SK-N-SH (cell line): ENCODE results near the gene MAML3. TPM values are rescaled to one million over a fixed set of nuclear protein-coding genes. Genes with fewer than 3 reads are reported as not detected.

ENCODE experiments used
- CTCF ChIA-PET: fragments of 300-600, 350-600 bp; formaldehyde crosslinking; extraction: SDS; loops from one replicate; lab custom pipeline; 2021; lab: Yijun Ruan, JAX
- POLR2A ChIA-PET: fragments of 350-600 bp; sonication (Branson Sonifier 250); formaldehyde crosslinking; extraction: SDS; loops from one replicate; lab custom pipeline; 2020; ENCODE audit warnings: antibody characterized with exemption, inconsistent platforms; lab: Yijun Ruan, JAX
- DNase-seq: peaks from one replicate; pipeline ENCODE4 v3.0.0; 2012
- H2AFZ ChIP-seq: fragments of 200-600 bp; sonication (generic); 2 replicates; pipeline ENCODE4 v1.8.1; 2016; ENCODE audit warnings: antibody characterized with exemption, mild to moderate bottlenecking, low read depth
- H3F3A ChIP-seq: fragments of 200-600 bp; sonication (generic); replicated peaks from 2 replicates; pipeline ENCODE3; 2016; ENCODE audit warnings: antibody characterized with exemption, mild to moderate bottlenecking; ENCODE audit not compliant: insufficient read depth
- H3K27ac ChIP-seq, 2 experiments: fragments of 200-500 bp in 1 of 2; fragments of 200-600 bp in 1 of 2; sonication (Bioruptor generic) in 1 of 2; sonication (generic), shearing (Covaris generic) in 1 of 2; 2 replicates each; pipeline versions ENCODE4 v1.5.1 to v1.6.1; 2014 to 2016; ENCODE audit warnings: low read depth in 2 of 2, inconsistent platforms in 1 of 2, low read length in 1 of 2, mild to moderate bottlenecking in 1 of 2, mixed read lengths in 1 of 2
- H3K27me3 ChIP-seq: fragments of 200-600 bp; sonication (generic), shearing (Covaris generic); 2 replicates; pipeline ENCODE4 v1.6.1; 2016; ENCODE audit warnings: mixed run types; ENCODE audit not compliant: insufficient read depth
- H3K36me3 ChIP-seq, 2 experiments: fragments of 200-500 bp in 1 of 2; fragments of 200-600 bp in 1 of 2; sonication (Bioruptor generic) in 1 of 2; sonication (generic) in 1 of 2; replicated peaks in 1 of 2; 2 replicates each; pipeline versions ENCODE3 to v1.5.1; 2014 to 2016; ENCODE audit warnings: low read length in 1 of 2, mild to moderate bottlenecking in 1 of 2; ENCODE audit not compliant: insufficient read depth in 2 of 2, control insufficient read depth in 1 of 2
- H3K4me1 ChIP-seq, 2 experiments: fragments of 200-500 bp in 1 of 2; fragments of 200-600 bp in 1 of 2; sonication (Bioruptor generic) in 1 of 2; sonication (generic), shearing (Covaris generic) in 1 of 2; 2 replicates each; pipeline versions ENCODE4 v1.5.1 to v1.6.1; 2014 to 2016; ENCODE audit warnings: low read depth in 1 of 2, low read length in 1 of 2, mixed run types in 1 of 2; ENCODE audit not compliant: insufficient read depth in 2 of 2, control insufficient read depth in 1 of 2
- H3K4me2 ChIP-seq: fragments of 200-600 bp; sonication (generic), shearing (Covaris generic); 2 replicates; pipeline ENCODE4 v1.6.1; 2017; ENCODE audit warnings: mixed run types
- H3K4me3 ChIP-seq, 2 experiments: fragments of 200-500 bp in 1 of 2; fragments of 200-600 bp in 1 of 2; sonication (Bioruptor generic) in 1 of 2; sonication (generic), shearing (Covaris generic) in 1 of 2; 2 replicates each; pipeline versions ENCODE4 v1.5.1 to v1.8.1; 2014 to 2016; ENCODE audit warnings: low read depth in 2 of 2, inconsistent platforms in 1 of 2, low read length in 1 of 2, mild to moderate bottlenecking in 1 of 2, mixed read lengths in 1 of 2, moderate library complexity in 1 of 2
- H3K79me2 ChIP-seq: fragments of 200-600 bp; sonication (generic); 2 replicates; pipeline ENCODE4 v1.8.1; 2017; ENCODE audit warnings: mild to moderate bottlenecking; ENCODE audit not compliant: insufficient read depth
- H3K9ac ChIP-seq: fragments of 200-600 bp; sonication (generic); 2 replicates; pipeline ENCODE4 v1.6.1; 2017; ENCODE audit warnings: mixed run types
- H3K9me2 ChIP-seq: fragments of 200-600 bp; sonication (generic); 2 replicates; pipeline ENCODE4 v1.6.1; 2017; ENCODE audit warnings: mixed run types
- H3K9me3 ChIP-seq: fragments of 200-600 bp; sonication (generic); 2 replicates; pipeline ENCODE4 v1.6.1; 2017; ENCODE audit warnings: mixed run types, mild to moderate bottlenecking, moderate library complexity
- H4K20me1 ChIP-seq: fragments of 200-600 bp; sonication (generic); 2 replicates; pipeline ENCODE4 v1.6.1; 2017; ENCODE audit warnings: mild to moderate bottlenecking, mixed run types; ENCODE audit not compliant: insufficient read depth
- CHD2 ChIP-seq: fragments of 150-350 bp; IDR thresholded peaks from 2 replicates; pipeline ENCODE4 v1.6.1; 2018; ENCODE audit warnings: low read length; ENCODE audit not compliant: partially characterized antibody
- ELF1 ChIP-seq: IDR thresholded peaks from 2 replicates; pipeline ENCODE4 v1.4.0; 2012
- EP300 ChIP-seq, 2 experiments: IDR thresholded peaks; 2 replicates each; pipeline versions ENCODE4 v1.4.0 to v1.6.1; 2012; ENCODE audit warnings: borderline replicate concordance in 1 of 2, low read depth in 1 of 2, low read length in 1 of 2
- FOXJ3 ChIP-seq: sonication (generic); formaldehyde crosslinking; IDR thresholded peaks from 2 replicates; pipeline ENCODE4 v1.5.1; 2020; ENCODE audit warnings: mild to moderate bottlenecking, missing genetic modification reagents
- FOXM1 ChIP-seq: IDR thresholded peaks from 2 replicates; pipeline ENCODE4 v1.4.0; 2012; ENCODE audit warnings: low read depth, mild to moderate bottlenecking
- GATA2 ChIP-seq: sonication (generic); formaldehyde crosslinking; IDR thresholded peaks from 2 replicates; pipeline ENCODE4 v1.5.0; 2020; ENCODE audit warnings: mild to moderate bottlenecking, missing genetic modification reagents
- MXI1 ChIP-seq: IDR thresholded peaks from 2 replicates; pipeline ENCODE4 v1.6.1; 2012; ENCODE audit warnings: mild to moderate bottlenecking, low read depth, low read length, improper control_type of control experiment
- NFIC ChIP-seq: IDR thresholded peaks from 2 replicates; pipeline ENCODE4 v1.4.0; 2012; ENCODE audit warnings: borderline replicate concordance
- POLR2AphosphoS5 ChIP-seq: IDR thresholded peaks from 2 replicates; pipeline ENCODE4 v1.6.1; 2012; ENCODE audit warnings: low read depth, low read length
- RCOR1 ChIP-seq: fragments of 150-350 bp; IDR thresholded peaks from 2 replicates; pipeline ENCODE4 v1.6.1; 2017; ENCODE audit warnings: antibody characterized with exemption, low read length
- REST ChIP-seq: IDR thresholded peaks from 2 replicates; pipeline ENCODE4 v1.6.1; 2012; ENCODE audit warnings: mild to moderate bottlenecking, low read depth, low read length, moderate library complexity
- USF2 ChIP-seq: fragments of 150-350 bp; IDR thresholded peaks from 2 replicates; pipeline ENCODE4 v1.6.1; 2017; ENCODE audit warnings: antibody characterized with exemption, low read length, low read depth, borderline replicate concordance
- polyA plus RNA-seq, 3 experiments: library from polyadenylated mRNA; depleted of rRNA; stranded (reverse); fragments of >200 nt; gene quantifications; 2 replicates each; pipeline ENCODE4 v1.2.3, GENCODE V29; 2012
- TF ChIP-seq, protein P1 (sequence below): IDR thresholded peaks from 2 replicates; pipeline ENCODE4 v1.4.0; 2012; ENCODE audit warnings: low read depth

MAML3 gene
- polyA plus RNA-seq, 1 of the 3 experiments (the other 2 are of a cell fraction) = 5.3 TPM

GRCh38 chr4:139844459-139845036 lies 309.4 kb downstream of the MAML3 start:
- Histone ChIP-seq H3K9ac (no peak overlapping the region), H3K4me2 (no peak overlapping the region)
- no peak for TF ChIP-seq USF2
- TF ChIP-seq MXI1 = peak; percentile 91; the same call in 1 of the 2 replicates
- no peak for TF ChIP-seq NFIC
- no peak; the same call in 1 of the 2 replicates for TF ChIP-seq REST
- TF ChIP-seq GATA2 (CRISPR knock-in tag) = peak; percentile 8; the same call in 1 of the 2 replicates
- TF ChIP-seq POLR2AphosphoS5 = no peak
- peak; percentile 3; the same call in 1 of the 2 replicates for TF ChIP-seq RCOR1
- TF ChIP-seq CHD2 = no peak
- TF ChIP-seq, protein P1, sequence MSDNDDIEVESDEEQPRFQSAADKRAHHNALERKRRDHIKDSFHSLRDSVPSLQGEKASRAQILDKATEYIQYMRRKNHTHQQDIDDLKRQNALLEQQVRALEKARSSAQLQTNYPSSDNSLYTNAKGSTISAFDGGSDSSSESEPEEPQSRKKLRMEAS = no peak
- 0 out of 4 replicates have a peak, but pooled peaks of 1 of the 2 experiments have one; percentile 15 for TF ChIP-seq EP300 (IDR thresholded peaks at IDR 0.05; ENCODE audit: borderline replicate concordance in 1 of 2, low read depth in 1 of 2, low read length in 1 of 2)
- no peak for TF ChIP-seq ELF1
- TF ChIP-seq FOXM1 = no peak
- TF ChIP-seq FOXJ3 (CRISPR knock-in tag) = no peak
- TF ChIP-seq, all 33 proteins: peak for 4
- Histone ChIP-seq H3F3A (no peaks in the 10 kb centered on the region), H3K4me1 (peaks cover 0 to 68% of the 10 kb centered on the region in 2 experiments; a peak in 2 of 4 replicates), H3K36me3 (no peaks in the 10 kb centered on the region), H3K27ac (peak overlapping the region in 1 of 2 experiments; percentile 97; a peak in 2 of 4 replicates), H3K9me2 (no peaks in the 10 kb centered on the region), H3K9me3 (no peaks in the 10 kb centered on the region), H2AFZ (no peak overlapping the region), H3K4me3 (no peak overlapping the region), H3K27me3 (no peaks in the 10 kb centered on the region), H3K79me2 (no peaks in the 10 kb centered on the region), H4K20me1 (no peaks in the 10 kb centered on the region)
- no peak for DNase-seq
- ChIA-PET CTCF (no interaction called here), POLR2A (no interaction called here)
